GM12878 (cell line): ENCODE data around the gene SSUH2. TPM values are rescaled to one million over a fixed set of nuclear protein-coding genes. Genes with fewer than 3 reads are reported as not detected.

Source experiments
- ATAC-seq: fragments of 200-7000 bp; cut with Tn5 transposase; 3 replicates; pipeline ENCODE4 v1.9.1; 2020; ENCODE audit warnings: mild to moderate bottlenecking, moderate library complexity
- BruUV-seq: library from RNA; stranded (reverse); fragments of 400-500 nt; replicated peaks from 2 replicates; lab custom pipeline; 2021; lab: Mats Ljungman, UMichigan
- CTCF ChIA-PET: fragments of 300-600 bp; sonication (Branson Sonifier 250); formaldehyde crosslinking; extraction: SDS; loops from one replicate; lab custom pipeline; 2021; ENCODE audit warnings: inconsistent platforms; lab: Yijun Ruan, JAX
- POLR2A ChIA-PET: fragments of 350-600 bp; formaldehyde crosslinking; extraction: SDS; loops from one replicate; lab custom pipeline; 2021; ENCODE audit warnings: inconsistent platforms; lab: Charles Lee
- RAD21 ChIA-PET: fragments of 300-600 bp; sonication (Branson Sonifier 250); formaldehyde crosslinking; loops from one replicate; lab custom pipeline; 2023; ENCODE audit warnings: antibody characterized with exemption; ENCODE audit not compliant: unreplicated experiment; lab: Charles Lee
- SMC1A ChIA-PET: fragments of 300-600 bp; sonication (Branson Sonifier 250); formaldehyde crosslinking; loops from one replicate; lab custom pipeline; 2023; ENCODE audit not compliant: unreplicated experiment, uncharacterized antibody; lab: Charles Lee
- DNase-seq: peaks from one replicate; pipeline ENCODE4 v3.0.0-alpha.2; 2011; ENCODE audit warnings: low read depth, low spot score
- FAIRE-seq: peaks from 3 replicates; lab custom pipeline; 2011; peaks lifted over from hg19 to GRCh38; lab: Jason Lieb, UNC
- H2AFZ ChIP-seq: 2 replicates; pipeline ENCODE4 v1.6.0; 2011; ENCODE audit warnings: low read depth, low read length, control low read depth; ENCODE audit not compliant: control insufficient read depth
- H3K27ac ChIP-seq: 2 replicates; pipeline ENCODE4 v1.5.1; 2011; ENCODE audit warnings: control low read depth; ENCODE audit not compliant: control insufficient read depth, insufficient read depth
- H3K27me3 ChIP-seq, 2 experiments: replicated peaks in 1 of 2; 2 replicates each; pipeline versions ENCODE4 v1.6.0 to v1.6.1; 2011; ENCODE audit warnings: low read length in 1 of 2; ENCODE audit not compliant: control insufficient read depth in 2 of 2, insufficient read depth in 2 of 2
- H3K36me3 ChIP-seq, 2 experiments: 2 replicates each; pipeline ENCODE4 v1.5.1; 2011; ENCODE audit warnings: low read length in 1 of 2; ENCODE audit not compliant: control insufficient read depth in 2 of 2, insufficient read depth in 2 of 2
- H3K4me1 ChIP-seq: 2 replicates; pipeline ENCODE4 v1.6.1; 2011; ENCODE audit warnings: mild to moderate bottlenecking, low read length, moderate library complexity, mixed read lengths; ENCODE audit not compliant: control insufficient read depth, insufficient read depth
- H3K4me2 ChIP-seq: 2 replicates; pipeline ENCODE4 v1.6.0; 2011; ENCODE audit warnings: control low read depth; ENCODE audit not compliant: control insufficient read depth, insufficient read depth
- H3K4me3 ChIP-seq: fragments of 200-600 bp; sonication (generic); 2 replicates; pipeline ENCODE4 v1.5.1; 2016
- H3K79me2 ChIP-seq: 2 replicates; pipeline ENCODE4 v1.6.0; 2011; ENCODE audit warnings: low read length; ENCODE audit not compliant: control insufficient read depth, insufficient read depth
- H3K9ac ChIP-seq: 2 replicates; pipeline ENCODE4 v1.8.0; 2011; ENCODE audit warnings: low read length, control low read depth, mixed read lengths; ENCODE audit not compliant: control insufficient read depth, insufficient read depth
- H3K9me3 ChIP-seq: replicated peaks from 3 replicates; pipeline ENCODE4 v1.5.1; 2011; ENCODE audit warnings: mild to moderate bottlenecking, low read length; ENCODE audit not compliant: control insufficient read depth, insufficient read depth
- H4K20me1 ChIP-seq: 2 replicates; pipeline ENCODE4 v1.6.0; 2011; ENCODE audit not compliant: control insufficient read depth, insufficient read depth
- ATF2 ChIP-seq: IDR thresholded peaks from 2 replicates; pipeline ENCODE4 v1.6.1; 2012; ENCODE audit warnings: low read length, inconsistent platforms
- BHLHE40 ChIP-seq, 2 experiments: fragments of 450-650 bp in 1 of 2; IDR thresholded peaks; 2 replicates each; pipeline ENCODE4 v1.6.1; 2011 to 2017; ENCODE audit warnings: low read depth in 2 of 2, borderline replicate concordance in 1 of 2, improper control_type of control experiment in 1 of 2, low read length in 1 of 2, mild to moderate bottlenecking in 1 of 2
- CBX5 ChIP-seq: sonication (generic); IDR thresholded peaks from 2 replicates; pipeline ENCODE4 v1.6.1; 2016; ENCODE audit warnings: low read depth, moderate library complexity, mild to moderate bottlenecking, inconsistent platforms
- EGR1 ChIP-seq, 2 experiments: IDR thresholded peaks; 1 replicate in 1 of 2; 2 replicates in 1 of 2; pipeline ENCODE4 v1.6.1; 2011 to 2012; ENCODE audit warnings: low read depth in 2 of 2, low read length in 2 of 2, borderline replicate concordance in 1 of 2, mild to moderate bottlenecking in 1 of 2, moderate library complexity in 1 of 2
- EP300 ChIP-seq, 2 experiments: fragments of 150-350 bp in 1 of 2; IDR thresholded peaks; 2 replicates each; pipeline ENCODE4 v1.6.1; 2011 to 2012; ENCODE audit warnings: low read depth in 2 of 2, low read length in 2 of 2, borderline replicate concordance in 1 of 2, improper control_type of control experiment in 1 of 2, inconsistent platforms in 1 of 2; ENCODE audit not compliant: control insufficient read depth in 1 of 2
- EZH2 ChIP-seq: IDR thresholded peaks from 2 replicates; pipeline ENCODE4 v1.6.1; 2012; ENCODE audit warnings: low read depth, mild to moderate bottlenecking, control low read depth, inconsistent platforms, low read length, borderline replicate concordance; ENCODE audit not compliant: control insufficient read depth
- LARP7 ChIP-seq: fragments of 450-650 bp; IDR thresholded peaks from 2 replicates; pipeline ENCODE4 v1.6.1; 2017; ENCODE audit warnings: mild to moderate bottlenecking
- MAX ChIP-seq: IDR thresholded peaks from 2 replicates; pipeline ENCODE4 v1.6.1; 2012; ENCODE audit warnings: low read depth, low read length, improper control_type of control experiment
- MXI1 ChIP-seq: fragments of 150-350 bp; IDR thresholded peaks from 2 replicates; pipeline ENCODE4 v1.6.1; 2011; ENCODE audit warnings: low read depth, mild to moderate bottlenecking, inconsistent platforms, low read length, improper control_type of control experiment
- NR2C2 ChIP-seq: IDR thresholded peaks from 2 replicates; pipeline ENCODE4 v1.6.1; 2011; ENCODE audit warnings: borderline replicate concordance, low read depth; ENCODE audit not compliant: control insufficient read depth, insufficient read length
- RAD51 ChIP-seq: fragments of 450-650 bp; IDR thresholded peaks from 2 replicates; pipeline ENCODE4 v1.6.1; 2016; ENCODE audit warnings: moderate library complexity, mild to moderate bottlenecking, inconsistent platforms
- RCOR1 ChIP-seq: conservative IDR thresholded peaks from 2 replicates; pipeline ENCODE4 v1.6.1; 2012; ENCODE audit warnings: low read depth, low read length, improper control_type of control experiment
- RELA ChIP-seq: fragments of 450-650 bp; IDR thresholded peaks from 2 replicates; pipeline ENCODE4 v1.8.0; 2014; ENCODE audit warnings: borderline replicate concordance; ENCODE audit not compliant: partially characterized antibody
- SIN3A ChIP-seq: IDR thresholded peaks from 2 replicates; pipeline ENCODE4 v1.6.1; 2012; ENCODE audit warnings: low read depth, low read length, improper control_type of control experiment
- SUPT20H ChIP-seq: IDR thresholded peaks from 2 replicates; pipeline ENCODE4 v1.6.1; 2011; ENCODE audit warnings: low read depth, mild to moderate bottlenecking, low read length, moderate library complexity, borderline replicate concordance; ENCODE audit not compliant: control insufficient read depth
- TAF1 ChIP-seq: IDR thresholded peaks from 2 replicates; pipeline ENCODE4 v1.6.1; 2011; ENCODE audit warnings: mild to moderate bottlenecking, low read depth, low read length, borderline replicate concordance
- TCF12 ChIP-seq: IDR thresholded peaks from 2 replicates; pipeline ENCODE4 v1.6.1; 2011; ENCODE audit warnings: low read depth, mild to moderate bottlenecking, low read length
- WGBS: methylation state at CpG from one replicate; pipeline ENCODE4 v1.1.6; 2016; ENCODE audit warnings: low lambda C conversion rate; ENCODE audit not compliant: insufficient replicate concordance, insufficient coverage; ENCODE audit errors: missing lambda C conversion rate; 5-methylcytosine and 5-hydroxymethylcytosine counted together
- in situ Hi-C: fragments of 300-500 bp; cut with MboI; formaldehyde crosslinking; loops from 9 replicates; pipeline ENCODE4 v1.14.3; 2018; ENCODE audit warnings: mixed read lengths
- intact Hi-C: fragments of 100-400 bp; cut with micrococcal nuclease; formaldehyde crosslinking; loops from one replicate; pipeline ENCODE4 v1.14.2; 2022; ENCODE audit not compliant: unreplicated experiment
- polyA plus RNA-seq, 11 experiments: library from polyadenylated mRNA; depleted of rRNA in 4 of 11; unstranded in 6 of 11; stranded (reverse) in 5 of 11; fragments of >200 nt; fragmentation: Nextera tagmentation in 4 of 11; fragmentation: Illumina TruSeq in 1 of 11; extraction: Ambion mirVana in 4 of 11; extraction: Trizol in 1 of 11; gene quantifications; 1 replicate in 1 of 11; 2 replicates in 10 of 11; pipeline versions ENCODE4 v1.2.1 to v1.2.3, GENCODE V29; 2011 to 2016; ENCODE audit warnings: inconsistent platforms in 2 of 11, missing spikeins in 2 of 11, low read depth in 1 of 11
- total RNA-seq, 4 experiments: library from RNA; depleted of rRNA in 3 of 4; stranded (reverse); fragments of >200 nt in 3 of 4; fragmentation: Illumina TruSeq in 1 of 4; extraction: Trizol in 1 of 4; gene quantifications; 2 replicates each; pipeline versions ENCODE4 v1.2.1 to v1.2.3, GENCODE V29; 2013 to 2021

SSUH2 gene
- total and polyA plus RNA-seq, 10 of the 15 experiments (the other 5 are each of a cell fraction or from before 2014, with no cell fraction given) = 0.09 to 0.26 TPM; not detected in 8

GRCh38 chr3:8593021-8593827 is 51.4 kb downstream of the SSUH2 start:
- Histone ChIP-seq H3K36me3 (no peaks in the 10 kb centered on the region), H3K27ac (no peak overlapping the region), H3K79me2 (no peaks in the 10 kb centered on the region), H3K4me2 (no peak overlapping the region), H3K9ac (no peak overlapping the region), H4K20me1 (no peaks in the 10 kb centered on the region)
- no peak for DNase-seq
- TF ChIP-seq CBX5 = no peak
- no peak for TF ChIP-seq LARP7
- no peak for TF ChIP-seq TCF12
- no peak for TF ChIP-seq BHLHE40 (IDR thresholded peaks at IDR 0.05; ENCODE audit: borderline replicate concordance in 1 of 2, low read depth in 2 of 2, low read length in 1 of 2)
- TF ChIP-seq TAF1 = no peak
- no peak for TF ChIP-seq MXI1
- no peak for TF ChIP-seq SIN3A
- no peak for TF ChIP-seq RCOR1
- no peak for TF ChIP-seq EZH2
- TF ChIP-seq SUPT20H = no peak
- TF ChIP-seq RAD51 = no peak
- no peak for TF ChIP-seq ATF2
- TF ChIP-seq EP300 (IDR thresholded peaks at IDR 0.05; ENCODE audit: borderline replicate concordance in 1 of 2, control insufficient read depth in 1 of 2, low read depth in 2 of 2, low read length in 2 of 2) = no peak
- TF ChIP-seq RELA = no peak
- TF ChIP-seq EGR1 (IDR thresholded peaks at IDR 0.05; ENCODE audit: borderline replicate concordance in 1 of 2, low read depth in 2 of 2, low read length in 2 of 2) = no peak
- TF ChIP-seq MAX = no peak
- no peak for TF ChIP-seq NR2C2
- TF ChIP-seq, all 136 proteins: peak for 0
- Histone ChIP-seq H3K4me1 (no peaks in the 10 kb centered on the region), H3K4me3 (no peak overlapping the region), H3K9me3 (no peaks in the 10 kb centered on the region), H3K27me3 (no peaks in the 10 kb centered on the region), H2AFZ (no peak overlapping the region)
- in situ Hi-C loops = no loop called here
- ChIA-PET SMC1A (interaction anchor here (0.7 to 1.8 kb wide), 4 partner anchors 13 to 151 kb away, joined by 3 to 6 read pairs (median 4); no protein-coding TSS in a partner anchor), RAD21 (no interaction called here), POLR2A (no interaction called here), CTCF (interaction anchor here (1.4 to 1.5 kb wide), 2 partner anchors 9 to 15 kb away, joined by 4 read pairs; no protein-coding TSS in a partner anchor)
- no TSS peak for BruUV-seq
- FAIRE-seq (no peak), ATAC-seq (no peak)
- WGBS = 37% methylated on average over 8 of the region's 9 CpGs
- intact Hi-C loops = no loop called here
